Measurements from ENCODE around the gene TMC7. TPM values are rescaled to one million over a fixed set of nuclear protein-coding genes. Genes with fewer than 3 reads are reported as not detected.

Gene TMC7
- total and polyA plus RNA-seq, 2 of the 8 experiments (the other 6 are each of a cell fraction or from before 2014, with no cell fraction given) = 2.3 to 2.6 TPM

GRCh38 chr16:19067349-19068236 lies 83.9 kb downstream of the TMC7 start, which contains the start of gene COQ7 (continued):
- TF ChIP-seq PHF8 (conservative IDR thresholded peaks at IDR 0.05; ENCODE audit: low read depth, low read length) = peak; percentile 98
- TF ChIP-seq EGR1 (IDR thresholded peaks at IDR 0.05; ENCODE audit: borderline replicate concordance, low read depth, low read length) = 0 out of 2 replicates have a peak, but pooled peaks have one; percentile 3
- TF ChIP-seq SIN3A (conservative IDR thresholded peaks at IDR 0.05 in 1 of 2, IDR thresholded peaks at IDR 0.05 in 1 of 2; ENCODE audit: low read depth in 1 of 2, low read length in 2 of 2) = no peak; a peak in 1 of 4 replicates
- no peak for TF ChIP-seq ZNF274 (IDR thresholded peaks at IDR 0.05; ENCODE audit: borderline replicate concordance, extremely low read depth, low read length)
- TF ChIP-seq KDM1A (IDR thresholded peaks at IDR 0.05; ENCODE audit: borderline replicate concordance, low read length) = 0 out of 2 replicates have a peak, but pooled peaks have one; percentile 9
- no peak for TF ChIP-seq NANOG (IDR thresholded peaks at IDR 0.05; ENCODE audit: insufficient read depth, low read depth, low read length, poor library complexity, severe bottlenecking)
- peak; percentile 89 for TF ChIP-seq TAF1 (IDR thresholded peaks at IDR 0.05; ENCODE audit: low read depth, low read length)
- no peak for TF ChIP-seq SIX5 (IDR thresholded peaks at IDR 0.05; ENCODE audit: low read depth, low read length)
- TF ChIP-seq YY1 (IDR thresholded peaks at IDR 0.05; ENCODE audit: low read depth, low read length) = no peak
- TF ChIP-seq GTF2F1 (IDR thresholded peaks at IDR 0.05; ENCODE audit: borderline replicate concordance, low read depth, low read length) = no peak
- peak; percentile 56 for TF ChIP-seq TAF7 (optimal IDR thresholded peaks at IDR 0.05; ENCODE audit: borderline replicate concordance, low read depth, low read length)
- no peak for TF ChIP-seq E2F6 (IDR thresholded peaks at IDR 0.05)
- TF ChIP-seq KDM4A (IDR thresholded peaks at IDR 0.05; ENCODE audit: low read depth, low read length, severe bottlenecking) = peak; percentile 98
- TF ChIP-seq ASH2L (IDR thresholded peaks at IDR 0.05; ENCODE audit: low read length) = peak; percentile 98
- peak; percentile 58 for TF ChIP-seq CTBP2 (IDR thresholded peaks at IDR 0.05; ENCODE audit: borderline replicate concordance, insufficient read depth, insufficient read length, low read length)
- TF ChIP-seq TEAD4 (IDR thresholded peaks at IDR 0.05; ENCODE audit: low read depth, low read length) = no peak
- TF ChIP-seq SP2 (IDR thresholded peaks at IDR 0.05; ENCODE audit: low read length) = peak; percentile 80
- TF ChIP-seq EZH2 (IDR thresholded peaks at IDR 0.05; ENCODE audit: low read depth, low read length, severe bottlenecking) = no peak
- no peak for TF ChIP-seq HDAC6 (IDR thresholded peaks at IDR 0.05; ENCODE audit: low read depth, low read length)
- peak; percentile 81; the same call in 1 of the 2 replicates for TF ChIP-seq KDM5A (IDR thresholded peaks at IDR 0.05; ENCODE audit: low read length)
- no peak; the same call in 1 of the 2 replicates for TF ChIP-seq RFX5 (IDR thresholded peaks at IDR 0.05; ENCODE audit: borderline replicate concordance, low read depth, low read length)
- TF ChIP-seq TCF12 (IDR thresholded peaks at IDR 0.05; ENCODE audit: low read depth, low read length) = no peak

All from H1 (cell line).